K562 (cell line): Measurements from ENCODE around the gene PRMT3. TPM values are rescaled to one million over a fixed set of nuclear protein-coding genes. Genes with fewer than 3 reads are reported as not detected.
A peak's percentile ranks its signal among the peaks of the same experiment; 100 is the strongest.

ENCODE experiments used
- ATAC-seq: fragments of 200-7000 bp; cut with Tn5 transposase; 3 replicates; pipeline ENCODE4 v1.9.1; 2020; ENCODE audit warnings: moderate library complexity
- BruUV-seq: library from RNA; stranded (reverse); fragments of 400-500 nt; replicated peaks from 2 replicates; lab custom pipeline; 2021; lab: Mats Ljungman, UMichigan
- CTCF ChIA-PET: fragments of 300-600 bp; formaldehyde crosslinking; extraction: SDS; loops from one replicate; lab custom pipeline; 2021; ENCODE audit warnings: low intra/inter-chr PET ratio; lab: Yijun Ruan, JAX
- POLR2A ChIA-PET: fragments of 300-600, 350-650 bp; sonication (Branson Sonifier 250); formaldehyde crosslinking; extraction: SDS; loops from one replicate; lab custom pipeline; 2021; ENCODE audit warnings: antibody characterized with exemption, inconsistent platforms; lab: Yijun Ruan, JAX
- DNase-seq, 4 experiments: peaks; one replicate each; pipeline versions ENCODE4 v3.0.0 to v3.0.0-alpha.2; 2011 to 2018; ENCODE audit warnings: low spot score in 3 of 4, mixed read lengths in 3 of 4; ENCODE audit errors: extremely low read depth in 1 of 4
- FAIRE-seq: peaks from 2 replicates; lab custom pipeline; 2011; peaks lifted over from hg19 to GRCh38; lab: Jason Lieb, UNC
- H2AFZ ChIP-seq: 2 replicates; pipeline ENCODE4 v1.6.0; 2011; ENCODE audit warnings: low read depth, low read length, control low read depth, inconsistent platforms
- H3K27ac ChIP-seq: fragments of 200-600 bp; 3 replicates; pipeline ENCODE4 v1.8.0; 2011; ENCODE audit warnings: low read depth, mild to moderate bottlenecking, control low read depth, inconsistent platforms, low read length, moderate library complexity, mixed read lengths; ENCODE audit errors: extremely low read depth
- H3K27me3 ChIP-seq, 2 experiments: fragments of 300-600 bp in 1 of 2; 2 replicates in 1 of 2; 3 replicates in 1 of 2; pipeline versions ENCODE4 v1.6.0 to v1.8.0; 2011; ENCODE audit warnings: inconsistent platforms in 2 of 2, low read length in 2 of 2, mild to moderate bottlenecking in 1 of 2, mixed read lengths in 1 of 2, moderate library complexity in 1 of 2; ENCODE audit not compliant: control insufficient read depth in 2 of 2, insufficient read depth in 2 of 2
- H3K36me3 ChIP-seq: fragments of 300-600 bp; 3 replicates; pipeline ENCODE4 v1.8.0; 2011; ENCODE audit warnings: mild to moderate bottlenecking, low read length, inconsistent platforms; ENCODE audit not compliant: control insufficient read depth, insufficient read depth
- H3K4me1 ChIP-seq, 2 experiments: fragments of 200-600 bp in 1 of 2; replicated peaks in 1 of 2; 2 replicates in 1 of 2; 3 replicates in 1 of 2; pipeline versions ENCODE4 v1.5.1 to v1.8.0; 2011; ENCODE audit warnings: inconsistent platforms in 2 of 2, low read length in 2 of 2, mild to moderate bottlenecking in 1 of 2, mixed read lengths in 1 of 2, moderate library complexity in 1 of 2; ENCODE audit not compliant: control insufficient read depth in 2 of 2, insufficient read depth in 2 of 2
- H3K4me2 ChIP-seq: 2 replicates; pipeline ENCODE4 v1.6.1; 2011; ENCODE audit warnings: low read length, control low read depth, inconsistent platforms, mixed read lengths; ENCODE audit not compliant: insufficient read depth
- H3K4me3 ChIP-seq: fragments of 200-600 bp; sonication (generic), shearing (Covaris generic); 2 replicates; pipeline ENCODE4 v1.5.1; 2016; ENCODE audit warnings: control low read depth, inconsistent platforms
- H3K79me2 ChIP-seq: fragments of 200-600 bp; 3 replicates; pipeline ENCODE4 v1.8.0; 2011; ENCODE audit warnings: low read length, inconsistent platforms; ENCODE audit not compliant: control insufficient read depth, insufficient read depth
- H3K9ac ChIP-seq, 2 experiments: 2 replicates each; pipeline versions ENCODE4 v1.6.0 to v1.6.1; 2011; ENCODE audit warnings: low read depth in 2 of 2, low read length in 2 of 2, control low read depth in 1 of 2, inconsistent platforms in 1 of 2, mild to moderate bottlenecking in 1 of 2, mixed read lengths in 1 of 2; ENCODE audit not compliant: insufficient read depth in 1 of 2
- H3K9me1 ChIP-seq: one replicate; pipeline ENCODE4 v1.6.0; 2011; ENCODE audit warnings: inconsistent platforms, mild to moderate bottlenecking, low read length, moderate library complexity; ENCODE audit not compliant: control insufficient read depth, insufficient read depth
- H3K9me3 ChIP-seq: replicated peaks from 2 replicates; pipeline ENCODE4 v1.5.1; 2011; ENCODE audit warnings: low read depth, low read length, inconsistent platforms; ENCODE audit not compliant: control insufficient read depth, insufficient read depth
- H4K20me1 ChIP-seq: replicated peaks from 2 replicates; pipeline ENCODE4 v1.6.1; 2011; ENCODE audit warnings: low read length, inconsistent platforms, mixed read lengths; ENCODE audit not compliant: control insufficient read depth, insufficient read depth
- BDP1 ChIP-seq: IDR thresholded peaks from 3 replicates; pipeline ENCODE4 v1.6.1; 2011; ENCODE audit not compliant: insufficient read length, insufficient read depth
- BRF1 ChIP-seq: IDR thresholded peaks from 3 replicates; pipeline ENCODE4 v1.6.1; 2011; ENCODE audit warnings: borderline replicate concordance, mild to moderate bottlenecking; ENCODE audit not compliant: insufficient read length; ENCODE audit errors: extremely low read depth
- CBFA2T2 ChIP-seq: fragments of 450-650 bp; conservative IDR thresholded peaks from 2 replicates; pipeline ENCODE4 v1.6.1; 2017; ENCODE audit warnings: mild to moderate bottlenecking
- GABPB1 ChIP-seq: sonication (generic); formaldehyde crosslinking; IDR thresholded peaks from 2 replicates; pipeline ENCODE4 v1.8.0; 2022; ENCODE audit warnings: mild to moderate bottlenecking, missing genetic modification reagents
- HDAC2 ChIP-seq: fragments of 450-650 bp; IDR thresholded peaks from 2 replicates; pipeline ENCODE4 v1.6.1; 2016; ENCODE audit warnings: mild to moderate bottlenecking
- KLF16 ChIP-seq: IDR thresholded peaks from 2 replicates; pipeline ENCODE4 v1.6.1; 2016; ENCODE audit warnings: antibody characterized with exemption
- PHB ChIP-seq: fragments of 250-450 bp; sonication (Bioruptor Pico); IDR thresholded peaks from 2 replicates; pipeline ENCODE4 v1.5.0; 2021
- PML ChIP-seq: IDR thresholded peaks from 2 replicates; pipeline ENCODE4 v1.6.1; 2012; ENCODE audit warnings: low read length, inconsistent platforms
- POLR2H ChIP-seq: IDR thresholded peaks from 2 replicates; pipeline ENCODE4 v1.6.1; 2016; ENCODE audit warnings: missing genetic modification characterization, low read depth, mild to moderate bottlenecking, control low read depth, missing compliant biosample characterization, moderate library complexity
- POLR3G ChIP-seq: IDR thresholded peaks from 2 replicates; pipeline ENCODE4 v1.6.1; 2011; ENCODE audit not compliant: insufficient read length, insufficient replicate concordance; ENCODE audit errors: extremely low read depth
- PRDM10 ChIP-seq: fragments of 450-650 bp; IDR thresholded peaks from 2 replicates; pipeline ENCODE4 v1.6.1; 2018; ENCODE audit not compliant: partially characterized antibody
- TCF7 ChIP-seq: sonication (generic); IDR thresholded peaks from 2 replicates; pipeline ENCODE4 v1.6.1; 2016; ENCODE audit warnings: antibody characterized with exemption, borderline replicate concordance
- ZNF232 ChIP-seq: sonication (generic); formaldehyde crosslinking; IDR thresholded peaks from 2 replicates; pipeline ENCODE4 v1.8.0; 2022; ENCODE audit warnings: mild to moderate bottlenecking, missing genetic modification reagents
- ZNF24 ChIP-seq: fragments of 450-650 bp; IDR thresholded peaks from 2 replicates; pipeline ENCODE4 v1.6.1; 2016
- WGBS: fragments of 100-300 bp; shearing (Covaris generic); methylation state at CpG from one replicate; pipeline ENCODE4 v1.1.6; 2016; ENCODE audit warnings: low coverage, mixed read lengths; ENCODE audit not compliant: insufficient coverage; ENCODE audit errors: missing lambda C conversion rate; 5-methylcytosine and 5-hydroxymethylcytosine counted together
- in situ Hi-C: fragments of 300-500 bp; cut with MboI; formaldehyde crosslinking; loops from 4 replicates; pipeline ENCODE4 v1.15.0; 2018; ENCODE audit warnings: inconsistent platforms, mixed read lengths
- intact Hi-C: fragments of 100-400 bp; cut with micrococcal nuclease; formaldehyde crosslinking; loops from 2 replicates; pipeline ENCODE4 v1.14.2; 2022
- polyA plus RNA-seq, 8 experiments: library from polyadenylated mRNA; depleted of rRNA in 4 of 8; stranded (reverse) in 5 of 8; unstranded in 3 of 8; fragments of >200 nt; fragmentation: Nextera tagmentation in 2 of 8; fragmentation: Illumina TruSeq in 1 of 8; extraction: Ambion mirVana in 2 of 8; extraction: Trizol in 1 of 8; gene quantifications; 2 replicates each; pipeline versions ENCODE4 v1.2.1 to v1.2.3, GENCODE V29; 2011 to 2014; ENCODE audit warnings: inconsistent platforms in 1 of 8, missing spikeins in 1 of 8
- total RNA-seq, 7 experiments: library from RNA; depleted of rRNA in 6 of 7; stranded (reverse); fragments of >200 nt in 6 of 7; fragmentation: Illumina TruSeq in 2 of 7; extraction: Trizol in 2 of 7; gene quantifications; 2 replicates each; pipeline versions ENCODE4 v1.2.1 to v1.2.3, GENCODE V29; 2011 to 2021; ENCODE audit warnings: low replicate concordance in 1 of 7
- TF ChIP-seq, protein P1 (sequence below): fragments of 450-650 bp; IDR thresholded peaks from 2 replicates; pipeline ENCODE4 v1.6.1; 2016
- TF ChIP-seq, protein P2 (sequence below): fragments of 150-350 bp; conservative IDR thresholded peaks from 2 replicates; pipeline ENCODE4 v1.6.1; 2014; ENCODE audit warnings: low read length

Gene PRMT3
- total and polyA plus RNA-seq, 9 of the 15 experiments (the other 6 are each of a cell fraction or from before 2014, with no cell fraction given) = 24.0 to 62.1 (median 44.7) TPM

- intact Hi-C loops (no loop called here), in situ Hi-C loops (no loop called here)
- CTCF ChIA-PET = no interaction called here
- DNase-seq (no peak), ATAC-seq (no peak), FAIRE-seq (no peak)
- H3K9me1 ChIP-seq = no peaks in the 10 kb centered on the region
- H3K4me1 ChIP-seq = peaks cover 3 to 23% of the 10 kb centered on the region in 2 experiments; a peak in 4 of 5 replicates
- peaks cover 39% of the 10 kb centered on the region for H3K36me3 ChIP-seq
- POLR2A ChIA-PET = no interaction called here
- H4K20me1 ChIP-seq = no peaks in the 10 kb centered on the region
- peak overlapping the region in 1 of 2 experiments; percentile 57; a peak in 1 of 4 replicates for H3K9ac ChIP-seq
- H3K79me2 ChIP-seq = peaks cover 5% of the 10 kb centered on the region; the same call in 1 of the 3 replicates
- no peaks in the 10 kb centered on the region for H3K9me3 ChIP-seq
- TF ChIP-seq HDAC2 = no peak
- no peak for TF ChIP-seq ZNF24
- TF ChIP-seq, protein P1, sequence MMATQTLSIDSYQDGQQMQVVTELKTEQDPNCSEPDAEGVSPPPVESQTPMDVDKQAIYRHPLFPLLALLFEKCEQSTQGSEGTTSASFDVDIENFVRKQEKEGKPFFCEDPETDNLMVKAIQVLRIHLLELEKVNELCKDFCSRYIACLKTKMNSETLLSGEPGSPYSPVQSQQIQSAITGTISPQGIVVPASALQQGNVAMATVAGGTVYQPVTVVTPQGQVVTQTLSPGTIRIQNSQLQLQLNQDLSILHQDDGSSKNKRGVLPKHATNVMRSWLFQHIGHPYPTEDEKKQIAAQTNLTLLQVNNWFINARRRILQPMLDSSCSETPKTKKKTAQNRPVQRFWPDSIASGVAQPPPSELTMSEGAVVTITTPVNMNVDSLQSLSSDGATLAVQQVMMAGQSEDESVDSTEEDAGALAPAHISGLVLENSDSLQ = no peak
- TF ChIP-seq GABPB1 (CRISPR knock-in tag) = no peak
- no peak for TF ChIP-seq BRF1
- TF ChIP-seq TCF7 = no peak
- TF ChIP-seq KLF16 = no peak
- TF ChIP-seq PRDM10 = no peak
- TF ChIP-seq PML = no peak
- no peak for TF ChIP-seq BDP1
- TF ChIP-seq ZNF232 (CRISPR knock-in tag) = no peak
- no peak for TF ChIP-seq POLR3G
- TF ChIP-seq CBFA2T2 = no peak
- TF ChIP-seq POLR2H = no peak
- TF ChIP-seq, protein P2, sequence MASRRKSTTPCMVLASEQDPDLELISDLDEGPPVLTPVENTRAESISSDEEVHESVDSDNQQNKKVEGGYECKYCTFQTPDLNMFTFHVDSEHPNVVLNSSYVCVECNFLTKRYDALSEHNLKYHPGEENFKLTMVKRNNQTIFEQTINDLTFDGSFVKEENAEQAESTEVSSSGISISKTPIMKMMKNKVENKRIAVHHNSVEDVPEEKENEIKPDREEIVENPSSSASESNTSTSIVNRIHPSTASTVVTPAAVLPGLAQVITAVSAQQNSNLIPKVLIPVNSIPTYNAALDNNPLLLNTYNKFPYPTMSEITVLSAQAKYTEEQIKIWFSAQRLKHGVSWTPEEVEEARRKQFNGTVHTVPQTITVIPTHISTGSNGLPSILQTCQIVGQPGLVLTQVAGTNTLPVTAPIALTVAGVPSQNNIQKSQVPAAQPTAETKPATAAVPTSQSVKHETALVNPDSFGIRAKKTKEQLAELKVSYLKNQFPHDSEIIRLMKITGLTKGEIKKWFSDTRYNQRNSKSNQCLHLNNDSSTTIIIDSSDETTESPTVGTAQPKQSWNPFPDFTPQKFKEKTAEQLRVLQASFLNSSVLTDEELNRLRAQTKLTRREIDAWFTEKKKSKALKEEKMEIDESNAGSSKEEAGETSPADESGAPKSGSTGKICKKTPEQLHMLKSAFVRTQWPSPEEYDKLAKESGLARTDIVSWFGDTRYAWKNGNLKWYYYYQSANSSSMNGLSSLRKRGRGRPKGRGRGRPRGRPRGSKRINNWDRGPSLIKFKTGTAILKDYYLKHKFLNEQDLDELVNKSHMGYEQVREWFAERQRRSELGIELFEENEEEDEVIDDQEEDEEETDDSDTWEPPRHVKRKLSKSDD = no peak
- TF ChIP-seq PHB = no peak
- H2AFZ ChIP-seq = no peak overlapping the region
- WGBS = 93% methylated on average over 12 of the region's 13 CpGs
- no TSS peak for BruUV-seq
- no peak overlapping the region for H3K27ac ChIP-seq
- no peaks in the 10 kb centered on the region for H3K27me3 ChIP-seq
- no peak overlapping the region for H3K4me2 ChIP-seq
- no peak overlapping the region for H3K4me3 ChIP-seq
These were observed 14.4 kb upstream of the PRMT3 start for GRCh38 chr11:20373147-20373546.
